ENCODE measurements around the gene ERAL1.

- TF ChIP-seq CTCF (IDR thresholded peaks at IDR 0.05; ENCODE audit: poor library complexity) (no peak), EZH2phosphoT487 (IDR thresholded peaks at IDR 0.05; ENCODE audit: low read depth, severe bottlenecking, unreplicated experiment) (no peak), EZH2 (IDR thresholded peaks at IDR 0.05; ENCODE audit: borderline replicate concordance) (no peak)
Observed at GRCh38 chr17:28842282-28843012, 12.4 kb upstream of the ERAL1 start, which contains the start of gene FAM222B.

Measured in hepatocyte (in vitro differentiated cells).